ENCODE measurements around the gene NAA30.

DNA sequence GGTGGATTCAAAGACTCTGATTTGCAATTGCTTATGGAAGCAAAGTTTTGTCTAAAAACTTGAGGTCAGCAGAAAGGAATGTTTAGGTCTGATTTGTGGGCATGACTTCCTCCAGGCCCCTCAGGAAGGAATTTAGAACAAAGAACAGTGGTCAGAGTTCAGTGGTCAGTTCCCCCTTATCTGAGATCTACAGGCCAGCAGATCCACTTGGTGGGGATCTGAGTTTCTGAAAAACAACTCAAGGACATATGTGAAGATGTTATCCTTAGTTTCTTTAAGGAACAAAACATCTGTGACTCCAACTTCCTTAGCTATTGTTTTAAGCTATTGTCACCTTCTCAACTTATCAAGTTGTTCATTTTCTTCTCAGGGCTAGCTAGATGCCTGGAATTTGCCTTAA lies 28.0 kb upstream of the NAA30 start:
- TF ChIP-seq, protein P1, sequence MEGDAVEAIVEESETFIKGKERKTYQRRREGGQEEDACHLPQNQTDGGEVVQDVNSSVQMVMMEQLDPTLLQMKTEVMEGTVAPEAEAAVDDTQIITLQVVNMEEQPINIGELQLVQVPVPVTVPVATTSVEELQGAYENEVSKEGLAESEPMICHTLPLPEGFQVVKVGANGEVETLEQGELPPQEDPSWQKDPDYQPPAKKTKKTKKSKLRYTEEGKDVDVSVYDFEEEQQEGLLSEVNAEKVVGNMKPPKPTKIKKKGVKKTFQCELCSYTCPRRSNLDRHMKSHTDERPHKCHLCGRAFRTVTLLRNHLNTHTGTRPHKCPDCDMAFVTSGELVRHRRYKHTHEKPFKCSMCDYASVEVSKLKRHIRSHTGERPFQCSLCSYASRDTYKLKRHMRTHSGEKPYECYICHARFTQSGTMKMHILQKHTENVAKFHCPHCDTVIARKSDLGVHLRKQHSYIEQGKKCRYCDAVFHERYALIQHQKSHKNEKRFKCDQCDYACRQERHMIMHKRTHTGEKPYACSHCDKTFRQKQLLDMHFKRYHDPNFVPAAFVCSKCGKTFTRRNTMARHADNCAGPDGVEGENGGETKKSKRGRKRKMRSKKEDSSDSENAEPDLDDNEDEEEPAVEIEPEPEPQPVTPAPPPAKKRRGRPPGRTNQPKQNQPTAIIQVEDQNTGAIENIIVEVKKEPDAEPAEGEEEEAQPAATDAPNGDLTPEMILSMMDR (IDR thresholded peaks at IDR 0.05) = no peak
- no peak for TF ChIP-seq POLR2A (IDR thresholded peaks at IDR 0.05)
